ENCODE data around the gene SREBF1. TPM values are rescaled to one million over a fixed set of nuclear protein-coding genes. Genes with fewer than 3 reads are reported as not detected.
A peak's percentile ranks its signal among the peaks of the same experiment; 100 is the strongest.

The SREBF1 gene
- total RNA-seq, 2 experiments from 2014 or later: 218 to 229 TPM

GRCh38 chr17:17871913-17872312, 35.1 kb upstream of the SREBF1 start:
- Mint-ChIP-seq H3K27me3 (no peaks in the 10 kb centered on the region), H3K9me3 (no peaks in the 10 kb centered on the region), H3K27ac (no peak overlapping the region), H3K36me3 (peaks cover 3% of the 10 kb centered on the region), H3K4me1 (no peaks in the 10 kb centered on the region), H3K4me3 (no peak overlapping the region)
- POLR2A ChIA-PET: no interaction called here
- ATAC-seq (ENCODE audit: low read depth): no peak
- no peak for DNase-seq

GRCh38 chr17:17870247-17870646, 33.5 kb upstream of the SREBF1 start:
- ATAC-seq (ENCODE audit: low read depth) (no peak), DNase-seq (no peak)
- H3K36me3 Mint-ChIP-seq: no peaks in the 10 kb centered on the region
- no peaks in the 10 kb centered on the region for H3K4me1 Mint-ChIP-seq
- POLR2A ChIA-PET: no interaction called here
- no peak overlapping the region for H3K4me3 Mint-ChIP-seq
- no peaks in the 10 kb centered on the region for H3K27me3 Mint-ChIP-seq
- no peak overlapping the region for H3K27ac Mint-ChIP-seq
- H3K9me3 Mint-ChIP-seq: no peaks in the 10 kb centered on the region

- no peak overlapping the region for H3K27ac Mint-ChIP-seq
- POLR2A ChIA-PET: no interaction called here
- no peaks in the 10 kb centered on the region for H3K9me3 Mint-ChIP-seq
These were observed 32.1 kb upstream of the SREBF1 start for GRCh38 chr17:17868641-17869522.

GRCh38 chr17:17866897-17867296, 30.1 kb upstream of the SREBF1 start:
- H3K4me1 Mint-ChIP-seq: peaks cover 15% of the 10 kb centered on the region
- no peaks in the 10 kb centered on the region for H3K27me3 Mint-ChIP-seq
- H3K36me3 Mint-ChIP-seq: no peaks in the 10 kb centered on the region
- H3K27ac Mint-ChIP-seq: no peak overlapping the region
- ATAC-seq (ENCODE audit: low read depth): no peak
- POLR2A ChIA-PET: no interaction called here
- no peak for DNase-seq
- no peak overlapping the region for H3K4me3 Mint-ChIP-seq
- H3K9me3 Mint-ChIP-seq: no peaks in the 10 kb centered on the region

More at GRCh38 chr17:17868641-17869522, 32.1 kb upstream of the SREBF1 start:
- no peak overlapping the region for H3K4me3 Mint-ChIP-seq
- no peak for ATAC-seq (ENCODE audit: low read depth)
- H3K36me3 Mint-ChIP-seq: no peaks in the 10 kb centered on the region
- no peaks in the 10 kb centered on the region for H3K4me1 Mint-ChIP-seq
- no peak for DNase-seq
- no peaks in the 10 kb centered on the region for H3K27me3 Mint-ChIP-seq

GRCh38 chr17:17866425-17866824, 29.6 kb upstream of the SREBF1 start:
- Mint-ChIP-seq H3K9me3 (no peaks in the 10 kb centered on the region), H3K4me1 (peaks cover 15% of the 10 kb centered on the region), H3K27me3 (no peaks in the 10 kb centered on the region), H3K27ac (no peak overlapping the region), H3K4me3 (no peak overlapping the region), H3K36me3 (no peaks in the 10 kb centered on the region)
- DNase-seq: no peak
- no peak for ATAC-seq (ENCODE audit: low read depth)
- POLR2A ChIA-PET: no interaction called here

- DNase-seq (no peak), ATAC-seq (ENCODE audit: low read depth) (no peak)
- POLR2A ChIA-PET: no interaction called here
- Mint-ChIP-seq H3K27me3 (no peaks in the 10 kb centered on the region), H3K4me1 (peaks cover 20% of the 10 kb centered on the region), H3K9me3 (no peaks in the 10 kb centered on the region), H3K27ac (no peak overlapping the region), H3K4me3 (no peak overlapping the region), H3K36me3 (no peaks in the 10 kb centered on the region)
These were observed 28.2 kb upstream of the SREBF1 start for GRCh38 chr17:17865035-17865434.

GRCh38 chr17:17860766-17861107, 24.0 kb upstream of the SREBF1 start:
- Mint-ChIP-seq H3K36me3 (no peaks in the 10 kb centered on the region), H3K27me3 (no peaks in the 10 kb centered on the region), H3K4me1 (peaks cover 23% of the 10 kb centered on the region), H3K9me3 (no peaks in the 10 kb centered on the region), H3K27ac (peak overlapping the region; percentile 56), H3K4me3 (no peak overlapping the region)
- DNase-seq (no peak), ATAC-seq (ENCODE audit: low read depth) (no peak)
- POLR2A ChIA-PET: interaction anchor here (1.6 kb wide), 1 partner anchor 48 kb away, joined by 11 read pairs; no protein-coding TSS in a partner anchor

GRCh38 chr17:17859909-17860765, 23.4 kb upstream of the SREBF1 start:
- no peaks in the 10 kb centered on the region for H3K36me3 Mint-ChIP-seq
- no peaks in the 10 kb centered on the region for H3K27me3 Mint-ChIP-seq
- POLR2A ChIA-PET: interaction anchor here (1.6 kb wide), 1 partner anchor 47 kb away, joined by 11 read pairs; no protein-coding TSS in a partner anchor
- peak overlapping the region; percentile 56 for H3K27ac Mint-ChIP-seq
- DNase-seq (peak; percentile 78), ATAC-seq (ENCODE audit: low read depth) (peak; percentile 90)
- no peak overlapping the region for H3K4me3 Mint-ChIP-seq
- no peaks in the 10 kb centered on the region for H3K9me3 Mint-ChIP-seq
- peaks cover 29% of the 10 kb centered on the region for H3K4me1 Mint-ChIP-seq

- POLR2A ChIA-PET: interaction anchor here (1.2 to 13.8 kb wide), 2 partner anchors 24 to 45 kb away, joined by 3 to 327 read pairs; partner anchors contain the start of gene SREBF1
- Mint-ChIP-seq H3K27me3 (no peaks in the 10 kb centered on the region), H3K4me1 (peaks cover 38% of the 10 kb centered on the region), H3K9me3 (no peaks in the 10 kb centered on the region), H3K27ac (no peak overlapping the region), H3K4me3 (no peak overlapping the region), H3K36me3 (peaks cover 3% of the 10 kb centered on the region)
- DNase-seq: no peak
- no peak for ATAC-seq (ENCODE audit: low read depth)
These were observed 20.7 kb upstream of the SREBF1 start for GRCh38 chr17:17857496-17857895.

- DNase-seq (no peak), ATAC-seq (ENCODE audit: low read depth) (no peak)
- POLR2A ChIA-PET: interaction anchor here (1.2 to 13.8 kb wide), 2 partner anchors 22 to 44 kb away, joined by 3 to 327 read pairs; partner anchors contain the start of gene SREBF1
- peak overlapping the region; percentile 56 for H3K27ac Mint-ChIP-seq
- no peak overlapping the region for H3K4me3 Mint-ChIP-seq
- no peaks in the 10 kb centered on the region for H3K27me3 Mint-ChIP-seq
- no peaks in the 10 kb centered on the region for H3K9me3 Mint-ChIP-seq
- H3K36me3 Mint-ChIP-seq: peaks cover 3% of the 10 kb centered on the region
- H3K4me1 Mint-ChIP-seq: peaks cover 45% of the 10 kb centered on the region
These were observed 19.6 kb upstream of the SREBF1 start for GRCh38 chr17:17856386-17856785.

GRCh38 chr17:17855976-17856375, 19.2 kb upstream of the SREBF1 start:
- H3K4me1 Mint-ChIP-seq: peaks cover 49% of the 10 kb centered on the region
- POLR2A ChIA-PET: interaction anchor here (1.2 to 13.8 kb wide), 3 partner anchors 22 to 177 kb away, joined by 3 to 327 read pairs (median 4); partner anchors contain the start of gene SREBF1

GRCh38 chr17:17853811-17854447, 17.1 kb upstream of the SREBF1 start:
- ATAC-seq (ENCODE audit: low read depth) (no peak), DNase-seq (no peak)
- POLR2A ChIA-PET: interaction anchor here (0.6 to 13.8 kb wide), 11 partner anchors 13 to 180 kb away, joined by 3 to 327 read pairs (median 3); partner anchors contain the start of gene SREBF1
- Mint-ChIP-seq H3K27ac (peak overlapping the region; percentile 78), H3K4me1 (peaks cover 62% of the 10 kb centered on the region), H3K27me3 (no peaks in the 10 kb centered on the region), H3K4me3 (peak overlapping the region; percentile 19), H3K36me3 (peaks cover 7% of the 10 kb centered on the region), H3K9me3 (no peaks in the 10 kb centered on the region)

More at GRCh38 chr17:17855976-17856375, 19.2 kb upstream of the SREBF1 start:
- Mint-ChIP-seq H3K36me3 (peaks cover 4% of the 10 kb centered on the region), H3K27me3 (no peaks in the 10 kb centered on the region), H3K9me3 (no peaks in the 10 kb centered on the region), H3K4me3 (no peak overlapping the region), H3K27ac (peak overlapping the region; percentile 48)
- no peak for ATAC-seq (ENCODE audit: low read depth)
- no peak for DNase-seq

GRCh38 chr17:17852930-17853329, 16.1 kb upstream of the SREBF1 start:
- no peak overlapping the region for H3K4me3 Mint-ChIP-seq
- H3K36me3 Mint-ChIP-seq: peaks cover 7% of the 10 kb centered on the region
- POLR2A ChIA-PET: interaction anchor here (1.0 to 13.8 kb wide), 3 partner anchors 19 to 102 kb away, joined by 4 to 327 read pairs (median 12); partner anchors contain the start of gene SREBF1
- peak overlapping the region; percentile 78 for H3K27ac Mint-ChIP-seq
- H3K4me1 Mint-ChIP-seq: peaks cover 72% of the 10 kb centered on the region
- H3K9me3 Mint-ChIP-seq: no peaks in the 10 kb centered on the region
- DNase-seq: no peak
- no peak for ATAC-seq (ENCODE audit: low read depth)
- no peaks in the 10 kb centered on the region for H3K27me3 Mint-ChIP-seq

Measured in activated naive CD8-positive, alpha-beta T cell treated with anti-CD3 and anti-CD28 coated beads, Interleukin-2, amount 10 ng/mL, durations not matched to agents 7 days and 5 days (primary cell).